ENCODE results near the gene RFC2.

- no peak for TF ChIP-seq POLR2AphosphoS2 (conservative IDR thresholded peaks at IDR 0.05; ENCODE audit: low read length)
- no peak for TF ChIP-seq RCOR1 (IDR thresholded peaks at IDR 0.05; ENCODE audit: low read depth, low read length)
- no peak for TF ChIP-seq HOXA7 (CRISPR knock-in tag; IDR thresholded peaks at IDR 0.05)
- peak; percentile 96 for TF ChIP-seq CTCF (IDR thresholded peaks at IDR 0.05)
- TF ChIP-seq POLR2A (IDR thresholded peaks at IDR 0.05; ENCODE audit: low read length) = no peak
These were observed 47.5 kb downstream of the RFC2 start for GRCh38 chr7:74206589-74207120.
